Fibroblast of gingiva (primary cell): Measurements from ENCODE around the gene ARHGAP28.
"Not testable (repeated sequence)": the region's sequence is repeated elsewhere in the genome, so short reads cannot be mapped to it uniquely, and the experiment has no call there.

Source experiments
- DNase-seq: peaks from one replicate; pipeline ENCODE4 v3.0.0-alpha.2; 2011; ENCODE audit warnings: low read depth

The ARHGAP28 gene

DNA sequence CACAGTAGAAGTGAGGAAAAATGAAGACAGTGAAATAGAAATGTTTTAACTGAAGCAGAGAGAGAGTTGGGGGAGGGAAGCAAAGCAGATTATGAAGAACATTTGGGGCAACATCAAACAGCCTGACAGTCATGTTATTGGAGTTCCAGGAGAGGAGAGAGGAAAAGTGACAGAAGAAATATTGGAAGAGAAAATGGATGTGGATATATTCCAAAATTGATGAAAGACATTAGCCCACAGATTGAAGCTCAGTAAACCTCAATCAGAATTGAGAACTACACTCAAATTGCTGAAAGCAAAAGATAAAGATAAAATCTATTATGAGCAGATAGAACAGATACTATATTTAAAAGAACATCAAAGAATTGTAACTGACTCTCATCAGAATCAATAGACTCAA lies 90.8 kb downstream of the ARHGAP28 start:
- no peak for DNase-seq

DNA sequence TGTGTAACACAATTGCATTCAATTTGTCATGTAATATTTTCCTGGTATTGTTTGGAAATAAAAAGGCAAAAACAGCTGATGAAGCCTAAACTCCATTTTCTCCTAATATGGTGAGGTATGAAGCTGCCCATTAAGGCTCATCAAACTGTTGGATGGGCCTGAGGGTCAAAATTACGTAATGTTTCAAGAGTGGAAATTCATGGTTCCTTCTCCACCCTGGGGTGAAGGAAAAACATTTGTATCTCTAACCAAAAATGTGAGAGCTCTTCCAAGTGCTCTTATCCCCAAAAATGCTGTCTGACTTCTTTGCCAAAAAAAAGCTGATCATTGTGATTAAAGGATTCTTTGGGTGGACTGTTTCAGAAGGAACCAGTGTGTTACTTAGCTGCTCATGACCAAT lies 91.8 kb downstream of the ARHGAP28 start:
- DNase-seq, result no peak

DNA sequence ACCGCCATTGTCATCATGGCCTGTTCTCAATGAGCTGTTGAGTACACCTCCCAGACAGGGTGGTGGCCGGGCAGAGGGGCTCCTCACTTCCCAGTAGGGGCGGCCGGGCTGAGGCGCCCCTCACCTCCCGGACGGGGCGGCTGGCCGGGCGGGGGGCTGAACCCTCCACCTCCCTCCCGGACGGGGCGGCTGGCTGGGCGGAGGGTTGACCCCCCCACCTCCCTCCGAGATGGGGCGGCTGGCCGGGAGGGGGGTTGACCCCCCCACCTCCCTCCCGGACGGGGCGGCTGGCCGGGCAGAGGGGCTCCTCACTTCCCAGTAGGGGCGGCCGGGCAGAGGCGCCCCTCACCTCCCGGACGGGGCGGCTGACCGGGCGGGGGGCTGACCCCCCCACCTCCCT lies 97.6 kb downstream of the ARHGAP28 start:
- DNase-seq, result not testable (repeated sequence)

DNA sequence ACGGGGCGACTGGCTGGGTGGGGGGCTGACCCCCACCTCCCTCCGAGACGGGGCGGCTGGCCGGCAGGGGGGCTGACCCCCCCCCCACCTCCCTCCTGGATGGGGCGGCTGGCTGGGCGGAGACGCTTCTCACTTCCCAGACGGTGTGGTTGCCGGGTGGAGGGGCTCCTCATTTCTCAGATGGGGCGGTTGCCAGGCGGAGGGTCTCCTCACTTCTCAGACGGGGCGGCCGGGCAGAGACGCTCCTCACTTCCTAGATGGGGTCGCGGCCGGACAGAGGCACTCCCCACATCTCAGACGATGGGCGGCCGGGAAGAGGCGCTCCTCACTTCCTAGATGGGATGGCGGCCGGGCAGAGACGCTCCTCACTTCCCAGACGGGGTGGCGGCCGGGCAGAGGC lies 98.0 kb downstream of the ARHGAP28 start:
- not testable (repeated sequence) for DNase-seq

DNA sequence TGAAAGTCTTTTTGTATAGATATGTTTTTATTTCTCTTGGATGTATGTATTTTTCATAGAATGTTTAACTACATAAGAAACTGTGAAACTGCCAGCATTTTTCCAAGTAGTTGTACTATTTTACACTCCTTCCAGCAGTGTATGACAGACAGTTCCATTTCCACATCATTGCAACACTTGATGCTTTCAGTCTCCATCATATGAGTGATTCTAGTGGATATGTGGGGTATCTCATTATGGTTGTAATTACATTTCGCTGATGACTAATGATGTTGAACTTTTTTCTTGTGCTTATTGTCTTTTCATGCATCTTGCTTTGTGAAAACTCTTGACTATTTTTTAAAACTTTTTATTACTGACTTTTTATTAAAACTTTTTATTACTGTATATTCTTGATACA lies 101.4 kb downstream of the ARHGAP28 start:
- no peak for DNase-seq

DNA sequence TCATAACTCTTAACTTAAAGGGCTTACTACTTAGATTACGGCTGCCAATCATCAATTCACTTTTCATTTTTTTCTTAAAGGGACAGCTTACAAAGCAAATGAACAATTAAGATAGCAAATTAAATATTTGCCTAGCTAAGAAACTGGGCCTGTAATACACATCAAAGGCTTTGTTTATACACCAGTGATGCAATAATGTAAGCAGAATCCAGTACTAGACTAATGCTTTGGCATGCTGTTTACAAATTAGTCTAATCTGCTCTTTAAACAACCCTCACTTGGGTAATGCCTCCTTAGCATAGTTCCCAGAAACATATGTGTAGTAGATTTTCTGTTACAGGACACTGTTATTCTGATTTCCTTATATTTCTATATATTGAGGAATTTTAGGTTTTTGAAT lies 105.8 kb downstream of the ARHGAP28 start:
- DNase-seq, result peak; percentile 74

DNA sequence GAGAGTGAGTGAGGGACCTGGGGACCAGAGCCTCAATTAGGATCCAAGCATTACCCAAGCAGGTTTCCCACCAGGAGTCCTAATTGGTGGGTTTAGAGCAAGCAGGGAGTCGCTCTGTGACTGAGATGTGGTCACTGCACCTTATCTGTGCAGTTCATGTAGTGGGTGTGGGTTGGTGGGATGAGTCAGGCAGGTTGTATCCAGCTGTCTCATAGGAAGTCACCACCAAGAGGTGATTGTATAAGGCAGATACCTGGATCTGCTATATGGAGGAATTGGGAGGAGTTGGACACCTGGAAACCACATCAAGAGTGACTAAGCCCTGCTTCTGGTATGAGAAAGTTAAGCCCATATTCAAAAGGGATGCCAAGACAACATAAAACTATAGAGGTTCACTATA lies 106.8 kb downstream of the ARHGAP28 start:
- no peak for DNase-seq

DNA sequence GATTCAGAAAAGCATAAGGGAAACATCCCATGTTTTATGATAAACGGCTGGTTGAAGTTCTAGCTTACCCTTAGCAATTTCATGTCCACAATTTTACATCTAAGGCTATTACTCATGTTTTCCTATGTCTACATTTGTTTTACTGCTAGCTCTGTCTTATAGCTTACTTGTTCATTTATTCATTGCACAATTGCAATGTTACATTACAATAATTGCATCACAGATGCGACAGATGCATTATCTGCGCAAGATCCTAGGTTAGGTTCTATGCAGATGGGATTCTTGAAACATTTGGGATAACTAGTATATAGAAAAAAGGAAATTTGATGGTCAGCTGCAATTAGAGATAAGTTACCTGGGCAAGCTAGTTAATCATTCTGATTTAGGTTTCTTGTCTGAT lies 108.4 kb downstream of the ARHGAP28 start:
- peak; percentile 4 for DNase-seq

DNA sequence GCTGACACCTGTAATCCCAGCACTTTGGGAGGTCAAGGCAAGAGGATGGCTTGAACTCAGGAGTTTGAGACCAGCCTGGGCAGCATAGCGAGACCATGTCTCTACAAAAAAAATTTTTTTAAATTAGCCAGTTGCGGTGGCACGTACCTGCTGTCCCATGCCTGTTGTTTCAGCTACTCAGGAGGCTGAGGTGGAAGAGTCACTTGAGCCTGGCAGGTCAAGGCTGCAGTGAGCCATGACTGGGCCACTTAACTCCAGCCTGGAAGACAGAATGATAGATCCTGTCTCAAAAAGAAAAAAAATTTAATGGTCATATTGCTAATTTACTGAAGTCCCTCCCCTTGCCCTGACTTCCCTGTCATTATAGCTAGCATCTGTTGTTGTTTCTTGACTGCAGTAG lies 112.6 kb downstream of the ARHGAP28 start:
- DNase-seq, result no peak

DNA sequence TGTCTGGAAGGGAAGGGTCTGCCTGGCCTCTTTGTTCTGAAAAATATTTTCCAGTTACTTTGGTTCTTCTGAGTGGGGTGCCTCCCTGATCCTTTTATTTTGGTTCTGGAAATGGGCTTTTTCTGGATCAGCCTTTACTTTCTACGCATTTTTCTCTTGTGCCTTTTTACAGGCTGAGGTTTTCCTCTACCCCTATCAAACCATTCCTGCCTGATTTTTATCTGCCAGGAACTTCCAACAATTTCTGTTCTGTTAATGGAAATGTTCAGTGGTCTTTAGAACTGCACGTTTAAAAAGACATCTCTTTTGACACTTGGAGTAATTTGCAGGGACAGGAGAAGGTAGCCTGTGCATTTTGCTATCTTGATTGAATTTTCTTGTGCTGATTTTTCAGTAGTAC lies 113.8 kb downstream of the ARHGAP28 start:
- DNase-seq, result no peak

DNA sequence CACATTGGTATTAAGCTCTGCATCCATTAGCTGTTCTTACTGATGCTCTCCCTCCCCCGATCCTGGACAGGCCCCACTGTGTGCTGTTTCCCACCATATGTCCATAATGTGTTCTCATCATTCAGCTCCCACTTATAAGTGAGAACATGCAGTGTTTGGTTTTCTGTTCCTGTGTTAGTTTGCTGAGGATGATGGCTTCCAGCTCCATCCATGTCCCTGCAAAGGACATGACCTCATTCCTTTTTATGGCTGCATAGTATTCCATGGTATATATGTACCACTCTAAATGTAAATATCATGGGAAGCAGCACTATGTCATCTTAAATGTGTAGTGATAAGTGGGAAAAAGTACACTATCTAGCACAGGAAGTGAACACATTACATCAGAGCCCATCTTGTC lies 116.0 kb downstream of the ARHGAP28 start:
- not testable (repeated sequence) for DNase-seq

DNA sequence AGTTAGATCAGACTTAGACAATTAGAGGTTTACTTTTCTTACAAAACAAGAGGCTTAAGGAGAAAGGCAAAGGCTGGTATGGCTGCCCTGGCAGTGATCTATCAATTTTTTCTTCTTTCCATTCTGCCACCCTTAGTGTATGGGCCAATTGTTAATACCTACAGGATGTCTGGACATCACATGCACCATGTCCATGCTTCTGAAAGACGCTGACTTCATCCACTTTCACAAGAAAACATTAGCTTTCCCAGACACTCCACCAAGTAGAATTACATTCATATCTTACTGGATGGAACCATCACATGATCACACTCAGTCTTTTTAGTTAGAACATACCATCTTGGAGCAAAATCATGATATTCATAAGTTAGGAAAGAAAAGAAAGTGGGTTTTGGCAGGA lies 120.9 kb downstream of the ARHGAP28 start:
- DNase-seq, result no peak

DNA sequence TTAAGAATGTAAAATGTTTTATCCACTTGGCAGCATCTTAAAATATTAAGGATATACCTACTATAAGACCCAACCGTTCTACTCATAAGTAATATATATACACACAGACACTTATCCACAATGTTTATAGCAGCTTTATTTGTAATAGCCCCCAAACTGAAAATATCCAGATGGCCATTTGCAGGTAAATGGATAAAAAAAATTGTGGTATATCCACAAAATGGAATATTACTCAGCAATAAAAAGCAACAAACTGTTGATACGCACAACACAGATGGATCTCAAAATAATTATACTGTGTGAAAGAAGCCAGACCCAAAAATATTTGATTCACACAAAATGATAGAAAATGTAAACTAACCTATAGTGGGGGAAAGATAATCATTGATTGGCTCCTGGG lies 122.0 kb downstream of the ARHGAP28 start:
- no peak for DNase-seq

DNA sequence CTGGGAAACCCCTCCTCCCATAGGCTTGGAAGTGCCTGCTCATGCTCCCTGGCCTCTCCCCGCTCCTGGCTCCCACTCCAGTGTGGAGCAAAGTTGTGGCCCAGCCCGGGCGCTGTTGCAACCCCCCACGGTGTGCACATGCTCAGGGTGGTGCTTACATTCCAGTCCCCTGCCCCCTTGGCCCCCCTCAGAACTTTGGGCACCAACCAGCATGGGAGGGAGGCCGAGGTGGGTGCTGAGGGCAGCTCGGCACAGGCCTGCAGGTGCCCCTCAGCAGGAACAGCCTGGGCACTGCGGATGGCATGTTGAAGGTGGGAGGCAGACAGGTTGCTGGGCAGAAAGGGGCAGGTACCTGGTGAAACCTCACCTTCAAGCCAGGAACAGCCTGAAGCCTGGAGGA lies 125.3 kb downstream of the ARHGAP28 start:
- DNase-seq, result no peak

DNA sequence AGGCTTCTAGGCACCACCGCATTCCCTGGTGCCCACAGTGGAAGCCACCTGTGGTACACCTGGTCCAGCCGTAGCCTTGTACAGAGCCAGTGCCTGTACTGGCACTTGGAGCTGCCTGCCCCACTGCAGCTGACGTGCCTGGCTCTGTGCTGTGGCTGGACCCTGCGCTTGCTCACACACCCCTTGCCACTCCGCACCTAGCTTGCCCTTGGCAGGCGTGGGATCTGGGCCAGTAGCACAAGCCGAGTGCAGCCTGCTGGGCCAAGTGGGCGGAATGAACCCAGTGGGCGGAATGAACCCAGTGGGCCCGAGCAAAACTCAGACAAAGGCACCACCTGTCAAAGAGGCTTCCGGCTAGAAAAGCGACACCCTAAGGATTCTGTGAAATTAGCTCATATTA lies 126.3 kb downstream of the ARHGAP28 start:
- no peak for DNase-seq

DNA sequence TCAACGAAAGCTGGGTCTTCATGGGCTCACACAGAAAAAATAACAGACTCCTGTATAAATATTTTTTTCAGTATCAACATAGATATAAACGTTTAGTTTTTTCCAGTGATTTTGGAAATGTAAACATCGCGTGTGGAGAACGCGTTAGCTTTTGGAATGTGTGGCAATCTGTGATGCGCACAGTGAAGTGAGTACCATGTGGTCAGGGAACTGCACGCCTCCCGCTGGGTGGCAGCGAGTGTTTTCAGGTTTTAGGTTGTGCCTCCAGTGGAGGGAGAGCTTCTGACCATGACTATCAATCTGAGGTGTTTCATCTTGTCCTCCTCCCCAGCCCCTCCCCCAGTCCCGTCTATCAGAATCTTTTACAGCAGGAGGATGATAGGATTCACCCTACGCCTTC lies 127.8 kb downstream of the ARHGAP28 start:
- DNase-seq, result no peak

DNA sequence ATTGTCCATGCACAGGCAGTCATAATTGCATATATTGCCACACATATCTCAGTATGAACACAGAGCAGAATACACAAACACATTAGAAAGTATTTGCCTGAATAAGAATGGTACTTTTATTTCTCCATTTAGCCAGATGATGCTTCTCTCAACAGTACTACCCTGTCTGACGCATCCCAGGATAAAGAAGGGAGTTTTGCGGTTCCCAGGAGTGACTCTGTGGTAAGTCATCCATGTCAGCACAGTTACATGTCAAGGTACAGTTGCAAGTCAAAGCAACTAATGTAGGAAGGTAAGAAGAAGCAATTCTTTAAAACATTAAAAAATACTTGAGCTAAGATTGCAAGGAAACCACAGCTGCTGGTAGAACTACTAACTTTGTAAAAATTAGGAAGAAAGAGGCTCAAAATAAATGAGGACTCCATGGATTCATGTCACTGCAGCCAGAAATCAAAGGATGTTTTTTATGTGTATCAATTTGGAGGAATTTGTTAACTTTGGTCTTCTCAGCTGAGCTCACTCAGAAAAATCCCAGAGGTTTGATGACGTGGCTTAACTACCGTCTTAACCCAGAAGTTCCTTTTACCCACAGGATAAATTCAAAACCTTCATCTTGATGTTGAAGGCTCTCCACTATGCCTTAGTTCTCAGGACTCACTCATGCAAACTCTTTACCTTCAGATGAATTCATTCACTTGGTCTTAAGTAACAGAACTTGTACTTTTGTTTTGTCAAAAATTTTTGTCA lies 130.3 kb downstream of the ARHGAP28 start:
- DNase-seq, result no peak

DNA sequence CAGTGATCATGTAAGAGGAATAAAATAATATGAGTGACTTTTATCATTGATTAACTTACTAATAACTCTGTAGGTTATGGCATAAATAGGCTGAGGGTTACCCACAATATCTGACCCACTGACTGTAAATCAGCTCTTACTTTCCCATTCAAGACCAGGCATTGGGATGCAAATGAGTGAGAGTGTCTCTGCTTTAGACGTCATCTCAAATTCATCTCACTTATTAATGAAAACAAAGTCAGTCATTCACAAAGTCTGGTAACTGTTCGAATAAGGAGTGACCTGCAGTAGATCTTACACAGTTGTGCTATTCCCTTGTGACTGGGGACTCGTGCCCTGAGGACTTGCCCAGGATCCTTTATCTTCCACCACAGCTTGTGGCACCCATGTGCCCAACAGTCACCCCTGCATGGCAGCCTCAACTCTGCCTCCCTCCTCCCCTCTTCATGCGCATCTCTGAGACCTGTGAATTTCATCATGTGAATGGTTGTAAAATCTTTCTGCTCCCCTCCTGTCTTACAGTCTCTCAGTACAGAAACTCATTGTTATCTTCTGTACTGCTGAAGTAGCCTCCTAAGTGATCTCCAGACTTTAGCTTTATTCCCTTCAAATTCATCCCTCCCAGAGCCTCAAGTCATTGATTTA lies 131.4 kb downstream of the ARHGAP28 start:
- DNase-seq, result no peak

DNA sequence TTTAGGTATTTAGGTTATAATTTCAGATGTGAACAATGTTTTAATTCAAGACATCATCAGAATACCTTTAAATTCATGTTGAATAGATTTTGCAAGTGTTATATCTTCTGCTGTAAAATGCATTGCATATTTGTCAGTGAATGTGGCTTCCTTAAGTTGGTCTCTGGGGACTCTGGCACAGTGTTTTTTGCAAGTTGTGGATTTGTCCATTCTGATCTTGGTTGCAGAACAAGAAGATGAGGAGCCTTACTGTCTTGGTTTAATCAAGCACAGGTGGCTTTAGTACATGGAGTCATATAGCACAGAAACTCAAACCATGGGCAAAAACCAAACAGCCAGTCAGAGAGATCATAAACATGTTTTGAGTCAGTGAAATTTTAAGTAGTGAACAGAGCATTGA lies 135.7 kb downstream of the ARHGAP28 start:
- DNase-seq, result no peak

DNA sequence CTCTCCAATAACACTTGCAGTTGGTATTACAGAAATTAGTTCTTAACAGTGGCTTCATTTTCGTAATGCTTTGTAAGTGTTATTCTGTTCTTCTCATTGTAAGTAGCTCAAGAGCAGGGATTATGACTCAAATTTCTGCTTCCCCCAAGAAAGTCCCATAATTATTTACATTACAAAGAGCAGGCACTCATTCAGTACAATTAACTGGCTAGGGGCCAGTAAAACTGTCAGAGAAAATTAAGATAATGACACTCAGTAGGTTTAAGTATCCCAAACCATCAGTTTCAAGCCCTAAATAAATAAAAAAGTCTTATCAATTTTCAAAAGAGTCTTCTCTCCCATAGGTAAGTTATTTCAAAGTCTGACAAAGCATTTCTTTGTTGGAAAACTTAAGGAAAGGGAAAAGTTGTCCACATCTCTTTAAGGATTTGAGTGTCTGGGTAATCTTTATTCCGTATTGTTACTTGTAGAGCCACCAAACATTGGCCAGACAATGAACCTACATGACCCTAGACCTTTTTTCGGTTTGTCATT lies 137.1 kb downstream of the ARHGAP28 start:
- no peak for DNase-seq

DNA sequence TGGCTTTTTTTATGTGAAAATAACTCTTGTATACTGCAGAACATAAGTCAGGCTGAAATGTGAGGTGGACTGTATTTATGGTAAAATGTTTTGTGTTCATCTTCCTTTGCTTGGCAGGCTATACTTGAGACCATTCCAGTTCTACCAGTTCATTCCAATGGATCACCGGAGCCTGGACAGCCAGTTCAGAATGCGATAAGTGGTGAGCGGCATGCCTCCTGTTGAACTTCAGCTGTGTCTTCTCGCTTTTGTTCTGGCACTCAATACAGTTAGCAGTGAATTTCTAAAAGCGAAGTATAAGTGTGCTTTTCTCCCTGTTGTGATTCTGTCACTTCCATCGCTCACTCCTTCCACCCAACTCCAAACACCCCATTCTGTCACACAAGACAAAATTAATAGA lies 138.5 kb downstream of the ARHGAP28 start:
- DNase-seq, result no peak

DNA sequence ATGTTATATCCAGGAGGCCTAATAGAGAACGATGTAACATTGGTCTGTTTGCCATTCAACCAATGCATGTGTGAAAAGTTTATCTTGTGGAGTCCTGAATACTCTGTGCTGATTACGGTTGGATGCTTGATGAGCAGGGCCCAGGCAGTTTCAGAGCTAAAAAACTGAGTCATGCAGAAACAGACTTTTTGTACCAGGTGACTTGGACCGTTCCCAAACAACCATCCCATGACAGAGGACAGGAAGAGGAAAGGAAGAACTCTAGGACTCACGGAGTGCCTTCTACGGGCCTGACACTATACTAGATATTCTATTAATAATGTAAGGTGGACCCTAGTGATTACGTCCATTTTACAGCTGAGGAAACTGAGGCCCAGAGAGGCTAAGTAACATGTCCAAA lies 142.1 kb downstream of the ARHGAP28 start:
- no peak for DNase-seq

DNA sequence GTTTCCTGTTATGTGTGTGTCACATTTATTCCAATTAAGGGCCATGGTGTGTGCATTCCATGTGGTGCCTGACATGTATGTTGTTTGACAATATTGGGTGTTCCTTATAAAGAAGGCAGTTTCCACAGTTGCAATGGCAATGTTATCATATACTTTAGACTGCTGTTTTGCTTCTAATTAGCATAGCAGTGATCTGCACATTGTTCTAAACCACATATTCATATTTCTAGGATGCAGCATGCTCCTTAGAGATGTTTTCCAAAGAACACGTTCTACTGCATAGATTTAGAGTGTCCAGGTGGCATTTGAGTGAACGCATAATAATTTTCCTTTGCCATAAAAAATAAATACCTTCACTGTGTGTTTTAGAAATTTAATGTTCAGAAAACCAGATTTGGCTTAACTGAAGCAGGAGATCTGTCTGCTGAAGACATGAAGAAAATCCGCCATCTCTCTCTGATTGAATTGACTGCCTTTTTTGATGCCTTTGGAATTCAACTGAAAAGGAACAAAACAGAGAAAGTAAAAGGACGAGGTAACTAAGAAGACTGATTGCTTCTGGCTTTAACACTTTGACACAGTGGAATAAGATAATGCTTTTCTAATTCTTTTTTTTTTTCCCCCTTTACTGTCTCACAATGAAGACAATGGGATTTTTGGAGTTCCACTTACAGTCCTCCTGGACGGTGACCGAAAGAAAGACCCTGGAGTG lies 143.7 kb downstream of the ARHGAP28 start:
- DNase-seq, result no peak
